SK-N-MC (cell line): ENCODE data around the gene RYR1.

Source experiments
- EZH2 ChIP-seq: fragments of 200-600 bp; sonication (generic); IDR thresholded peaks from one replicate; pipeline ENCODE4 v1.6.1; 2017; ENCODE audit warnings: antibody characterized with exemption
- FOXP2 ChIP-seq: optimal IDR thresholded peaks from 2 replicates; pipeline ENCODE3; 2011; ENCODE audit warnings: mild to moderate bottlenecking, moderate library complexity; ENCODE audit not compliant: insufficient read depth; ENCODE audit errors: extremely low read length, control extremely low read depth
- POLR2AphosphoS5 ChIP-seq: IDR thresholded peaks from 2 replicates; pipeline ENCODE4 v1.6.1; 2012; ENCODE audit warnings: mild to moderate bottlenecking, low read depth, low read length, borderline replicate concordance

- TF ChIP-seq POLR2AphosphoS5, result no peak
- TF ChIP-seq EZH2, result no peak
- no peak for TF ChIP-seq FOXP2
These were observed 117.9 kb downstream of the RYR1 start for GRCh38 chr19:38551450-38551813.
